ENCODE data around the gene AGO3. TPM values are rescaled to one million over a fixed set of nuclear protein-coding genes. Genes with fewer than 3 reads are reported as not detected.

Gene AGO3
- total and polyA plus RNA-seq, 3 experiments from 2014 or later: 12.8 to 31.3 (median 30.0) TPM

GRCh38 chr1:35927472-35927871 lies 3.4 kb upstream of the AGO3 start:
- Mint-ChIP-seq H3K36me3 (peaks cover 0 to 6% (median 0%) of the 10 kb centered on the region in 3 donors), H3K9me3 (no peaks in the 10 kb centered on the region), H3K4me3 (peak overlapping the region in 1 of 7 donors; percentile 39), H3K27me3 (no peaks in the 10 kb centered on the region), H3K4me1 (peaks cover 15 to 24% (median 22%) of the 10 kb centered on the region in 3 donors), H3K27ac (peak overlapping the region in 3 of 8 donors; percentile 4 to 99 (median 10))
- peaks cover 16% of the 10 kb centered on the region for H3K4me1 ChIP-seq (ENCODE audit: insufficient read depth, low read length)
- ChIA-PET CTCF (interaction anchor here (1.1 to 2.2 kb wide), 2 partner anchors 45 to 63 kb away, joined by 3 to 7 read pairs; partner anchors contain the start of gene AGO1), POLR2A (interaction anchor here (0.6 kb wide), 1 partner anchor 613 kb away, joined by 3 read pairs; no protein-coding TSS in a partner anchor)
- H3K27ac ChIP-seq (ENCODE audit: low read depth, low read length): no peak overlapping the region
- H3K9me3 ChIP-seq (ENCODE audit: low read length): no peaks in the 10 kb centered on the region
- no peak for DNase-seq
- H3K36me3 ChIP-seq (ENCODE audit: insufficient read depth, low read length): no peaks in the 10 kb centered on the region
- no peak overlapping the region for H3K4me3 ChIP-seq (ENCODE audit: low read length)
- no peaks in the 10 kb centered on the region for H3K27me3 ChIP-seq (ENCODE audit: insufficient read depth, low read length, poor library complexity, severe bottlenecking)

GRCh38 chr1:35929730-35930592 lies 944 bp upstream of the AGO3 start:
- peak; percentile 29 to 59 (median 45) for DNase-seq
- peak overlapping the region; percentile 84 for H3K4me3 ChIP-seq (ENCODE audit: low read length)
- Mint-ChIP-seq H3K9me3 (no peaks in the 10 kb centered on the region), H3K27me3 (no peaks in the 10 kb centered on the region), H3K4me3 (peak overlapping the region; percentile 89 to 96 (median 94)), H3K36me3 (peaks cover 0 to 6% (median 0%) of the 10 kb centered on the region in 3 donors), H3K27ac (peak overlapping the region; percentile 90 to 99 (median 98)), H3K4me1 (peaks cover 30 to 42% (median 41%) of the 10 kb centered on the region in 3 donors)
- ChIA-PET POLR2A (interaction anchor here (0.6 to 1.8 kb wide), 5 partner anchors 14 to 424 kb away, joined by 4 to 8 read pairs (median 4); partner anchors contain the start of genes ADPRS, AGO1 and THRAP3), CTCF (interaction anchor here (2.6 kb wide), 1 partner anchor 47 kb away, joined by 9 read pairs; the partner anchor contains the start of gene AGO1)
- no peaks in the 10 kb centered on the region for H3K27me3 ChIP-seq (ENCODE audit: insufficient read depth, low read length, poor library complexity, severe bottlenecking)
- peak overlapping the region; percentile 94 for H3K27ac ChIP-seq (ENCODE audit: low read depth, low read length)
- H3K36me3 ChIP-seq (ENCODE audit: insufficient read depth, low read length): no peaks in the 10 kb centered on the region
- H3K4me1 ChIP-seq (ENCODE audit: insufficient read depth, low read length): peaks cover 28% of the 10 kb centered on the region
- H3K9me3 ChIP-seq (ENCODE audit: low read length): no peaks in the 10 kb centered on the region

- H3K36me3 ChIP-seq (ENCODE audit: insufficient read depth, low read length): no peaks in the 10 kb centered on the region
- no peaks in the 10 kb centered on the region for H3K9me3 ChIP-seq (ENCODE audit: low read length)
- CTCF ChIA-PET: interaction anchor here (0.9 to 2.6 kb wide), 2 partner anchors 9 to 49 kb away, joined by 3 to 9 read pairs; partner anchors contain the start of gene AGO1
- peaks cover 28% of the 10 kb centered on the region for H3K4me1 ChIP-seq (ENCODE audit: insufficient read depth, low read length)
- peak overlapping the region; percentile 60 for H3K4me3 ChIP-seq (ENCODE audit: low read length)
- peaks cover 0 to 6% (median 0%) of the 10 kb centered on the region in 3 donors for H3K36me3 Mint-ChIP-seq
- no peaks in the 10 kb centered on the region for H3K27me3 Mint-ChIP-seq
- DNase-seq: peak in 1 of 5 donors; percentile 59
- H3K4me3 Mint-ChIP-seq: peak overlapping the region; percentile 84 to 96 (median 91)
- peak overlapping the region; percentile 82 to 99 (median 98) for H3K27ac Mint-ChIP-seq
- H3K9me3 Mint-ChIP-seq: no peaks in the 10 kb centered on the region
- POLR2A ChIA-PET: interaction anchor here (0.7 to 1.8 kb wide), 8 partner anchors 12 to 739 kb away, joined by 3 to 8 read pairs (median 4); partner anchors contain the start of genes ADPRS, AGO1, CLSPN and SFPQ
- H3K4me1 Mint-ChIP-seq: peaks cover 31 to 52% (median 50%) of the 10 kb centered on the region in 3 donors
- peak overlapping the region; percentile 94 for H3K27ac ChIP-seq (ENCODE audit: low read depth, low read length)
- no peaks in the 10 kb centered on the region for H3K27me3 ChIP-seq (ENCODE audit: insufficient read depth, low read length, poor library complexity, severe bottlenecking)
Measured at GRCh38 chr1:35931446-35932157, 697 bp downstream of the AGO3 start.

- Mint-ChIP-seq H3K27me3 (no peaks in the 10 kb centered on the region), H3K9me3 (no peaks in the 10 kb centered on the region), H3K36me3 (peaks cover 0 to 7% (median 0%) of the 10 kb centered on the region in 3 donors), H3K4me3 (peak overlapping the region; percentile 84 to 96 (median 91)), H3K4me1 (peaks cover 31 to 56% (median 50%) of the 10 kb centered on the region in 3 donors), H3K27ac (peak overlapping the region; percentile 28 to 99 (median 98))
- CTCF ChIA-PET: interaction anchor here (2.6 kb wide), 1 partner anchor 49 kb away, joined by 9 read pairs; the partner anchor contains the start of gene AGO1
- Histone ChIP-seq H3K4me3 (ENCODE audit: low read length) (peak overlapping the region; percentile 60), H3K4me1 (ENCODE audit: insufficient read depth, low read length) (peaks cover 28% of the 10 kb centered on the region), H3K27ac (ENCODE audit: low read depth, low read length) (peak overlapping the region; percentile 94), H3K36me3 (ENCODE audit: insufficient read depth, low read length) (no peaks in the 10 kb centered on the region), H3K9me3 (ENCODE audit: low read length) (no peaks in the 10 kb centered on the region), H3K27me3 (ENCODE audit: insufficient read depth, low read length, poor library complexity, severe bottlenecking) (no peaks in the 10 kb centered on the region)
- POLR2A ChIA-PET: interaction anchor here (0.6 to 1.8 kb wide), 2 partner anchors 26 to 292 kb away, joined by 4 to 6 read pairs; partner anchors contain the start of gene THRAP3
- no peak for DNase-seq
Measured at GRCh38 chr1:35932158-35932636, 1.3 kb downstream of the AGO3 start.

GRCh38 chr1:35932941-35933340 lies 2.0 kb downstream of the AGO3 start:
- Histone ChIP-seq H3K27me3 (ENCODE audit: insufficient read depth, low read length, poor library complexity, severe bottlenecking) (no peaks in the 10 kb centered on the region), H3K27ac (ENCODE audit: low read depth, low read length) (peak overlapping the region; percentile 94), H3K9me3 (ENCODE audit: low read length) (no peaks in the 10 kb centered on the region), H3K36me3 (ENCODE audit: insufficient read depth, low read length) (no peaks in the 10 kb centered on the region), H3K4me3 (ENCODE audit: low read length) (no peak overlapping the region), H3K4me1 (ENCODE audit: insufficient read depth, low read length) (peaks cover 28% of the 10 kb centered on the region)
- peaks cover 0 to 7% (median 0%) of the 10 kb centered on the region in 3 donors for H3K36me3 Mint-ChIP-seq
- peak overlapping the region in 5 of 8 donors; percentile 33 to 99 (median 74) for H3K27ac Mint-ChIP-seq
- peaks cover 34 to 60% (median 50%) of the 10 kb centered on the region in 3 donors for H3K4me1 Mint-ChIP-seq
- ChIA-PET CTCF (no interaction called here), POLR2A (interaction anchor here (0.6 kb wide), 2 partner anchors 25 to 359 kb away, joined by 3 to 6 read pairs; no protein-coding TSS in a partner anchor)
- no peaks in the 10 kb centered on the region for H3K9me3 Mint-ChIP-seq
- peak overlapping the region in 6 of 7 donors; percentile 43 to 96 (median 83) for H3K4me3 Mint-ChIP-seq
- no peaks in the 10 kb centered on the region for H3K27me3 Mint-ChIP-seq
- DNase-seq: no peak

GRCh38 chr1:35935442-35936388 lies 4.8 kb downstream of the AGO3 start:
- Mint-ChIP-seq H3K27me3 (no peaks in the 10 kb centered on the region), H3K9me3 (no peaks in the 10 kb centered on the region), H3K36me3 (peaks cover 0 to 8% (median 1%) of the 10 kb centered on the region in 3 donors), H3K4me3 (no peak overlapping the region), H3K27ac (peak overlapping the region in 3 of 8 donors; percentile 4 to 54 (median 15)), H3K4me1 (peaks cover 37 to 65% (median 55%) of the 10 kb centered on the region in 3 donors)
- H3K27ac ChIP-seq (ENCODE audit: low read depth, low read length): no peak overlapping the region
- H3K4me3 ChIP-seq (ENCODE audit: low read length): no peak overlapping the region
- no peak for DNase-seq
- CTCF ChIA-PET: no interaction called here
- no peaks in the 10 kb centered on the region for H3K9me3 ChIP-seq (ENCODE audit: low read length)
- peaks cover 21% of the 10 kb centered on the region for H3K4me1 ChIP-seq (ENCODE audit: insufficient read depth, low read length)
- POLR2A ChIA-PET: no interaction called here
- no peaks in the 10 kb centered on the region for H3K27me3 ChIP-seq (ENCODE audit: insufficient read depth, low read length, poor library complexity, severe bottlenecking)
- no peaks in the 10 kb centered on the region for H3K36me3 ChIP-seq (ENCODE audit: insufficient read depth, low read length)

All from CD8-positive, alpha-beta memory T cell (primary cell).